GM23338 (cell line): ENCODE measurements around the gene PPCS. TPM values are rescaled to one million over a fixed set of nuclear protein-coding genes. Genes with fewer than 3 reads are reported as not detected.

ENCODE experiments used
- ATAC-seq: fragments of 200-7000 bp; cut with Tn5 transposase; 3 replicates; pipeline ENCODE4 v1.9.1; 2020
- DNase-seq: peaks from one replicate; pipeline ENCODE4 v3.0.0-alpha.2; 2015; ENCODE audit warnings: low spot score
- H2AFZ ChIP-seq: fragments of 200-600 bp; sonication (generic); 2 replicates; pipeline ENCODE4 v1.8.0; 2016; ENCODE audit warnings: antibody characterized with exemption, mild to moderate bottlenecking, moderate library complexity
- H3F3A ChIP-seq: fragments of 200-600 bp; sonication (generic); replicated peaks from 2 replicates; pipeline ENCODE4 v1.8.0; 2017; ENCODE audit warnings: antibody characterized with exemption, mixed run types, low read depth
- H3K27ac ChIP-seq: fragments of 200-600 bp; sonication (generic); 2 replicates; pipeline ENCODE4 v1.6.1; 2016; ENCODE audit warnings: low read depth
- H3K27me3 ChIP-seq: fragments of 200-600 bp; sonication (generic); 2 replicates; pipeline ENCODE4 v1.8.0; 2016; ENCODE audit warnings: mild to moderate bottlenecking, mixed run types, moderate library complexity; ENCODE audit not compliant: insufficient read depth
- H3K36me3 ChIP-seq: fragments of 200-600 bp; sonication (generic); 2 replicates; pipeline ENCODE4 v1.8.0; 2016; ENCODE audit warnings: mild to moderate bottlenecking; ENCODE audit not compliant: insufficient read depth
- H3K4me1 ChIP-seq: fragments of 200-600 bp; sonication (generic); 2 replicates; pipeline ENCODE4 v1.8.0; 2016; ENCODE audit warnings: mild to moderate bottlenecking, moderate library complexity; ENCODE audit not compliant: insufficient read depth
- H3K4me2 ChIP-seq: fragments of 200-600 bp; sonication (generic); 2 replicates; pipeline ENCODE4 v1.7.1; 2017; ENCODE audit warnings: mixed run types
- H3K4me3 ChIP-seq: fragments of 200-600 bp; sonication (generic); 2 replicates; pipeline ENCODE4 v1.6.1; 2016; ENCODE audit warnings: mixed run types
- H3K79me2 ChIP-seq: fragments of 200-600 bp; sonication (generic); replicated peaks from 2 replicates; pipeline ENCODE4 v1.8.0; 2017; ENCODE audit warnings: mild to moderate bottlenecking; ENCODE audit not compliant: insufficient read depth
- H3K9me2 ChIP-seq: fragments of 200-600 bp; sonication (generic); 2 replicates; pipeline ENCODE4 v1.8.0; 2017; ENCODE audit not compliant: insufficient read depth
- H4K20me1 ChIP-seq: fragments of 200-600 bp; sonication (generic); replicated peaks from 2 replicates; pipeline ENCODE4 v1.8.0; 2017; ENCODE audit warnings: mild to moderate bottlenecking; ENCODE audit not compliant: insufficient read depth
- H3K27ac Mint-ChIP-seq: 2 replicates; pipeline ENCODE4 v1.8.0; 2020; ENCODE audit warnings: inconsistent platforms, mild to moderate bottlenecking, moderate library complexity, mixed read lengths
- H3K27me3 Mint-ChIP-seq: 3 replicates; pipeline ENCODE4 v1.8.0; 2022; ENCODE audit warnings: low read depth, mild to moderate bottlenecking, moderate library complexity, mixed read lengths, inconsistent platforms; ENCODE audit not compliant: insufficient read depth, poor library complexity
- H3K36me3 Mint-ChIP-seq: 3 replicates; pipeline ENCODE4 v1.8.0; 2021; ENCODE audit warnings: low read depth, mild to moderate bottlenecking, inconsistent platforms, moderate library complexity, mixed read lengths
- H3K4me1 Mint-ChIP-seq: 3 replicates; pipeline ENCODE4 v1.8.0; 2020; ENCODE audit warnings: mild to moderate bottlenecking, inconsistent platforms, mixed read lengths
- H3K4me3 Mint-ChIP-seq: 3 replicates; pipeline ENCODE4 v1.8.0; 2021; ENCODE audit warnings: moderate library complexity, mild to moderate bottlenecking, inconsistent platforms, mixed read lengths
- H3K9me3 Mint-ChIP-seq: 3 replicates; pipeline ENCODE4 v1.8.0; 2020; ENCODE audit warnings: moderate library complexity, mild to moderate bottlenecking, inconsistent platforms, mixed read lengths
- CREB1 ChIP-seq: fragments of 250-450 bp; sonication (Bioruptor Pico); IDR thresholded peaks from 2 replicates; pipeline ENCODE4 v1.5.0; 2020; ENCODE audit warnings: low read depth, mild to moderate bottlenecking, moderate library complexity
- EZH2phosphoT487 ChIP-seq: fragments of 200-600 bp; sonication (generic); IDR thresholded peaks from one replicate; pipeline ENCODE4 v1.8.1; 2018; ENCODE audit warnings: antibody characterized with exemption; ENCODE audit not compliant: unreplicated experiment
- JUNB ChIP-seq: IDR thresholded peaks from one replicate; pipeline ENCODE4 v1.6.1; 2016; ENCODE audit warnings: antibody characterized with exemption; ENCODE audit not compliant: unreplicated experiment
- NANOG ChIP-seq: IDR thresholded peaks from 2 replicates; pipeline ENCODE4 v1.6.1; 2016; ENCODE audit warnings: antibody characterized with exemption, borderline replicate concordance
- STAT1 ChIP-seq: IDR thresholded peaks from one replicate; pipeline ENCODE4 v1.6.1; 2016; ENCODE audit warnings: antibody characterized with exemption; ENCODE audit not compliant: unreplicated experiment
- ZNF114 ChIP-seq: fragments of 250-450 bp; sonication (Bioruptor Pico); IDR thresholded peaks from 2 replicates; pipeline ENCODE4 v1.5.0; 2020; ENCODE audit warnings: mild to moderate bottlenecking, moderate library complexity
- ZNF331 ChIP-seq: fragments of 250-450 bp; sonication (Bioruptor Pico); IDR thresholded peaks from 2 replicates; pipeline ENCODE4 v1.5.0; 2020; ENCODE audit warnings: low read depth, mild to moderate bottlenecking, moderate library complexity
- polyA plus RNA-seq: library from polyadenylated mRNA; unstranded; fragments of >200 nt; fragmentation: Nextera tagmentation; extraction: Ambion mirVana; gene quantifications from 2 replicates; pipeline ENCODE4 v1.2.1, GENCODE V29; 2016
- total RNA-seq: library from RNA; depleted of rRNA; stranded (reverse); fragments of >200 nt; shearing (Covaris generic); gene quantifications from 2 replicates; pipeline ENCODE4 v1.2.3, GENCODE V29; 2014
- TF ChIP-seq, protein P1 (sequence below), 2 experiments: fragments of 200-600 bp in 1 of 2; sonication (generic) in 1 of 2; conservative IDR thresholded peaks; 2 replicates each; pipeline versions ENCODE4 v1.5.1 to v1.6.1; 2016 to 2017; ENCODE audit warnings: antibody characterized with exemption in 2 of 2, low read depth in 2 of 2, mild to moderate bottlenecking in 2 of 2, moderate library complexity in 1 of 2
- TF ChIP-seq, protein P2 (sequence below): IDR thresholded peaks from 2 replicates; pipeline ENCODE4 v1.6.1; 2016; ENCODE audit warnings: antibody characterized with exemption
- TF ChIP-seq, protein P3 (sequence below): fragments of 250-450 bp; sonication (Bioruptor Pico); IDR thresholded peaks from 2 replicates; pipeline ENCODE4 v1.5.0; 2020; ENCODE audit warnings: mild to moderate bottlenecking, moderate library complexity
- TF ChIP-seq, protein P4 (sequence below): IDR thresholded peaks from one replicate; pipeline ENCODE4 v1.6.1; 2018; ENCODE audit warnings: antibody characterized with exemption; ENCODE audit not compliant: unreplicated experiment

Gene PPCS
- total and polyA plus RNA-seq, 2 experiments from 2014 or later, result 35.6 to 47.6 TPM

DNA sequence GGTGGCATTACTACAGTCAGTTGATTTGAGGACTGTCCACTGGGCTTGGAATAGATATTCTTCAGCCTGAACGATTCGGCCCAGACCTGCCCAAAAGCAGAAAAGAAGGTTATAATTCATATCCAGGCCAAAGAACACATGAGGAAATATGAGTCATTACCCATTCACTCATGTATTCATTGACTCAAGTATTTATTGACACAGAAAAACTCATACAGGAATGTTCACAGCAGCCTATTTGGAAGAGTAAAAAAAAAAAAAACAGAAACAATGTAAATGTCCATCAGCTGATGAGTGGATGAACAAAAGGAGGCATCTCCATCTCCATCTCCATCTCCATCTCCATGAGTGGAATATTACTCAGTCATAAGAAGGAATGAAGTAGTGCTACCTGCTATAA lies 16.4 kb upstream of the PPCS start (continued):
- TF ChIP-seq, protein P1, sequence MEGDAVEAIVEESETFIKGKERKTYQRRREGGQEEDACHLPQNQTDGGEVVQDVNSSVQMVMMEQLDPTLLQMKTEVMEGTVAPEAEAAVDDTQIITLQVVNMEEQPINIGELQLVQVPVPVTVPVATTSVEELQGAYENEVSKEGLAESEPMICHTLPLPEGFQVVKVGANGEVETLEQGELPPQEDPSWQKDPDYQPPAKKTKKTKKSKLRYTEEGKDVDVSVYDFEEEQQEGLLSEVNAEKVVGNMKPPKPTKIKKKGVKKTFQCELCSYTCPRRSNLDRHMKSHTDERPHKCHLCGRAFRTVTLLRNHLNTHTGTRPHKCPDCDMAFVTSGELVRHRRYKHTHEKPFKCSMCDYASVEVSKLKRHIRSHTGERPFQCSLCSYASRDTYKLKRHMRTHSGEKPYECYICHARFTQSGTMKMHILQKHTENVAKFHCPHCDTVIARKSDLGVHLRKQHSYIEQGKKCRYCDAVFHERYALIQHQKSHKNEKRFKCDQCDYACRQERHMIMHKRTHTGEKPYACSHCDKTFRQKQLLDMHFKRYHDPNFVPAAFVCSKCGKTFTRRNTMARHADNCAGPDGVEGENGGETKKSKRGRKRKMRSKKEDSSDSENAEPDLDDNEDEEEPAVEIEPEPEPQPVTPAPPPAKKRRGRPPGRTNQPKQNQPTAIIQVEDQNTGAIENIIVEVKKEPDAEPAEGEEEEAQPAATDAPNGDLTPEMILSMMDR (conservative IDR thresholded peaks at IDR 0.05; ENCODE audit: low read depth in 2 of 2), result no peak
- no peak for TF ChIP-seq JUNB
- no peak for TF ChIP-seq EZH2phosphoT487
- TF ChIP-seq ZNF114, result no peak

DNA sequence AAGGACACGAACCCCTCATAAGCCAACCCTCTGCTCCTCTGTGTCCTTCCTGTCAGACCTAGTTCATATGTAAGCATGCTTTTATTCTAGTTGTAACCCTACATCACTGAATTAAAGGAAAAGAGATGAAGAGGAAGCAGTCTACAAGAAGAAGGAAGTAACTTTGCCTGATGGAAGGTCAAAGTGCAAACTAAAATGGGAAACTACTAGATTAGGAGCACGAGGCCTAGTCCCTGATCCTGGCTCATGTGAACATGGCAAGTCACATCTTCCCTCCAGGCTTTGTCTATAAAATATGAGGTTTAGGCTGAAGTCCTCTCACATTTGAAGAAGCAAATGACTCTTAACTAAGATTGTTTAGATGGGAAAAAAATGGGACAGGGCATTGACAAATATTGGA lies 13.7 kb upstream of the PPCS start:
- no peaks in the 10 kb centered on the region for H3K4me1 Mint-ChIP-seq
- no peaks in the 10 kb centered on the region for H3K36me3 Mint-ChIP-seq
- Histone ChIP-seq H3K27ac (no peak overlapping the region), H3K9me2 (no peaks in the 10 kb centered on the region), H3K4me3 (no peak overlapping the region), H3K27me3 (no peaks in the 10 kb centered on the region), H2AFZ (no peak overlapping the region), H3K4me1 (no peaks in the 10 kb centered on the region), H3K36me3 (no peaks in the 10 kb centered on the region), H3K79me2 (no peaks in the 10 kb centered on the region), H4K20me1 (no peaks in the 10 kb centered on the region), H3F3A (no peaks in the 10 kb centered on the region), H3K4me2 (no peak overlapping the region)
- no peak overlapping the region for H3K27ac Mint-ChIP-seq
- no peaks in the 10 kb centered on the region for H3K9me3 Mint-ChIP-seq
- no peak overlapping the region for H3K4me3 Mint-ChIP-seq
- ATAC-seq (no peak), DNase-seq (no peak)
- no peaks in the 10 kb centered on the region for H3K27me3 Mint-ChIP-seq
- TF ChIP-seq, protein P2, sequence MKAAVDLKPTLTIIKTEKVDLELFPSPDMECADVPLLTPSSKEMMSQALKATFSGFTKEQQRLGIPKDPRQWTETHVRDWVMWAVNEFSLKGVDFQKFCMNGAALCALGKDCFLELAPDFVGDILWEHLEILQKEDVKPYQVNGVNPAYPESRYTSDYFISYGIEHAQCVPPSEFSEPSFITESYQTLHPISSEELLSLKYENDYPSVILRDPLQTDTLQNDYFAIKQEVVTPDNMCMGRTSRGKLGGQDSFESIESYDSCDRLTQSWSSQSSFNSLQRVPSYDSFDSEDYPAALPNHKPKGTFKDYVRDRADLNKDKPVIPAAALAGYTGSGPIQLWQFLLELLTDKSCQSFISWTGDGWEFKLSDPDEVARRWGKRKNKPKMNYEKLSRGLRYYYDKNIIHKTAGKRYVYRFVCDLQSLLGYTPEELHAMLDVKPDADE, result no peak
- TF ChIP-seq, protein P3, sequence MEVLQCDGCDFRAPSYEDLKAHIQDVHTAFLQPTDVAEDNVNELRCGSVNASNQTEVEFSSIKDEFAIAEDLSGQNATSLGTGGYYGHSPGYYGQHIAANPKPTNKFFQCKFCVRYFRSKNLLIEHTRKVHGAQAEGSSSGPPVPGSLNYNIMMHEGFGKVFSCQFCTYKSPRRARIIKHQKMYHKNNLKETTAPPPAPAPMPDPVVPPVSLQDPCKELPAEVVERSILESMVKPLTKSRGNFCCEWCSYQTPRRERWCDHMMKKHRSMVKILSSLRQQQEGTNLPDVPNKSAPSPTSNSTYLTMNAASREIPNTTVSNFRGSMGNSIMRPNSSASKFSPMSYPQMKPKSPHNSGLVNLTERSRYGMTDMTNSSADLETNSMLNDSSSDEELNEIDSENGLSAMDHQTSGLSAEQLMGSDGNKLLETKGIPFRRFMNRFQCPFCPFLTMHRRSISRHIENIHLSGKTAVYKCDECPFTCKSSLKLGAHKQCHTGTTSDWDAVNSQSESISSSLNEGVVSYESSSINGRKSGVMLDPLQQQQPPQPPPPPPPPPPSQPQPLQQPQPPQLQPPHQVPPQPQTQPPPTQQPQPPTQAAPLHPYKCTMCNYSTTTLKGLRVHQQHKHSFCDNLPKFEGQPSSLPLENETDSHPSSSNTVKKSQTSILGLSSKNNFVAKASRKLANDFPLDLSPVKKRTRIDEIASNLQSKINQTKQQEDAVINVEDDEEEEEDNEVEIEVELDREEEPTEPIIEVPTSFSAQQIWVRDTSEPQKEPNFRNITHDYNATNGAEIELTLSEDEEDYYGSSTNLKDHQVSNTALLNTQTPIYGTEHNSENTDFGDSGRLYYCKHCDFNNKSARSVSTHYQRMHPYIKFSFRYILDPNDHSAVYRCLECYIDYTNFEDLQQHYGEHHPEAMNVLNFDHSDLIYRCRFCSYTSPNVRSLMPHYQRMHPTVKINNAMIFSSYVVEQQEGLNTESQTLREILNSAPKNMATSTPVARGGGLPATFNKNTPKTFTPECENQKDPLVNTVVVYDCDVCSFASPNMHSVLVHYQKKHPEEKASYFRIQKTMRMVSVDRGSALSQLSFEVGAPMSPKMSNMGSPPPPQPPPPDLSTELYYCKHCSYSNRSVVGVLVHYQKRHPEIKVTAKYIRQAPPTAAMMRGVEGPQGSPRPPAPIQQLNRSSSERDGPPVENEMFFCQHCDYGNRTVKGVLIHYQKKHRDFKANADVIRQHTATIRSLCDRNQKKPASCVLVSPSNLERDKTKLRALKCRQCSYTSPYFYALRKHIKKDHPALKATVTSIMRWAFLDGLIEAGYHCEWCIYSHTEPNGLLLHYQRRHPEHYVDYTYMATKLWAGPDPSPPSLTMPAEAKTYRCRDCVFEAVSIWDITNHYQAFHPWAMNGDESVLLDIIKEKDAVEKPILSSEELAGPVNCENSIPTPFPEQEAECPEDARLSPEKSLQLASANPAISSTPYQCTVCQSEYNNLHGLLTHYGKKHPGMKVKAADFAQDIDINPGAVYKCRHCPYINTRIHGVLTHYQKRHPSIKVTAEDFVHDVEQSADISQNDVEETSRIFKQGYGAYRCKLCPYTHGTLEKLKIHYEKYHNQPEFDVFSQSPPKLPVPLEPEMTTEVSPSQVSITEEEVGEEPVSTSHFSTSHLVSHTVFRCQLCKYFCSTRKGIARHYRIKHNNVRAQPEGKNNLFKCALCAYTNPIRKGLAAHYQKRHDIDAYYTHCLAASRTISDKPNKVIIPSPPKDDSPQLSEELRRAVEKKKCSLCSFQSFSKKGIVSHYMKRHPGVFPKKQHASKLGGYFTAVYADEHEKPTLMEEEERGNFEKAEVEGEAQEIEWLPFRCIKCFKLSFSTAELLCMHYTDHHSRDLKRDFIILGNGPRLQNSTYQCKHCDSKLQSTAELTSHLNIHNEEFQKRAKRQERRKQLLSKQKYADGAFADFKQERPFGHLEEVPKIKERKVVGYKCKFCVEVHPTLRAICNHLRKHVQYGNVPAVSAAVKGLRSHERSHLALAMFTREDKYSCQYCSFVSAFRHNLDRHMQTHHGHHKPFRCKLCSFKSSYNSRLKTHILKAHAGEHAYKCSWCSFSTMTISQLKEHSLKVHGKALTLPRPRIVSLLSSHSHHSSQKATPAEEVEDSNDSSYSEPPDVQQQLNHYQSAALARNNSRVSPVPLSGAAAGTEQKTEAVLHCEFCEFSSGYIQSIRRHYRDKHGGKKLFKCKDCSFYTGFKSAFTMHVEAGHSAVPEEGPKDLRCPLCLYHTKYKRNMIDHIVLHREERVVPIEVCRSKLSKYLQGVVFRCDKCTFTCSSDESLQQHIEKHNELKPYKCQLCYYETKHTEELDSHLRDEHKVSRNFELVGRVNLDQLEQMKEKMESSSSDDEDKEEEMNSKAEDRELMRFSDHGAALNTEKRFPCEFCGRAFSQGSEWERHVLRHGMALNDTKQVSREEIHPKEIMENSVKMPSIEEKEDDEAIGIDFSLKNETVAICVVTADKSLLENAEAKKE (CRISPR knock-in tag), result no peak
- TF ChIP-seq JUNB (no peak), STAT1 (no peak), ZNF331 (CRISPR knock-in tag) (no peak), EZH2phosphoT487 (no peak), NANOG (no peak), CREB1 (CRISPR knock-in tag) (no peak)
- TF ChIP-seq, protein P4, sequence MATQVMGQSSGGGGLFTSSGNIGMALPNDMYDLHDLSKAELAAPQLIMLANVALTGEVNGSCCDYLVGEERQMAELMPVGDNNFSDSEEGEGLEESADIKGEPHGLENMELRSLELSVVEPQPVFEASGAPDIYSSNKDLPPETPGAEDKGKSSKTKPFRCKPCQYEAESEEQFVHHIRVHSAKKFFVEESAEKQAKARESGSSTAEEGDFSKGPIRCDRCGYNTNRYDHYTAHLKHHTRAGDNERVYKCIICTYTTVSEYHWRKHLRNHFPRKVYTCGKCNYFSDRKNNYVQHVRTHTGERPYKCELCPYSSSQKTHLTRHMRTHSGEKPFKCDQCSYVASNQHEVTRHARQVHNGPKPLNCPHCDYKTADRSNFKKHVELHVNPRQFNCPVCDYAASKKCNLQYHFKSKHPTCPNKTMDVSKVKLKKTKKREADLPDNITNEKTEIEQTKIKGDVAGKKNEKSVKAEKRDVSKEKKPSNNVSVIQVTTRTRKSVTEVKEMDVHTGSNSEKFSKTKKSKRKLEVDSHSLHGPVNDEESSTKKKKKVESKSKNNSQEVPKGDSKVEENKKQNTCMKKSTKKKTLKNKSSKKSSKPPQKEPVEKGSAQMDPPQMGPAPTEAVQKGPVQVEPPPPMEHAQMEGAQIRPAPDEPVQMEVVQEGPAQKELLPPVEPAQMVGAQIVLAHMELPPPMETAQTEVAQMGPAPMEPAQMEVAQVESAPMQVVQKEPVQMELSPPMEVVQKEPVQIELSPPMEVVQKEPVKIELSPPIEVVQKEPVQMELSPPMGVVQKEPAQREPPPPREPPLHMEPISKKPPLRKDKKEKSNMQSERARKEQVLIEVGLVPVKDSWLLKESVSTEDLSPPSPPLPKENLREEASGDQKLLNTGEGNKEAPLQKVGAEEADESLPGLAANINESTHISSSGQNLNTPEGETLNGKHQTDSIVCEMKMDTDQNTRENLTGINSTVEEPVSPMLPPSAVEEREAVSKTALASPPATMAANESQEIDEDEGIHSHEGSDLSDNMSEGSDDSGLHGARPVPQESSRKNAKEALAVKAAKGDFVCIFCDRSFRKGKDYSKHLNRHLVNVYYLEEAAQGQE, result no peak
